DLD1 (cell line): ENCODE measurements around the gene MDN1.
"Not testable (repeated sequence)": the region's sequence is repeated elsewhere in the genome, so short reads cannot be mapped to it uniquely, and the experiment has no call there.

Experiments
- in situ Hi-C: cut with HindIII; loops from 2 replicates; pipeline ENCODE4 v1.10.0; 2017; ENCODE audit warnings: low sequenced_read_pairs

The MDN1 gene

DNA sequence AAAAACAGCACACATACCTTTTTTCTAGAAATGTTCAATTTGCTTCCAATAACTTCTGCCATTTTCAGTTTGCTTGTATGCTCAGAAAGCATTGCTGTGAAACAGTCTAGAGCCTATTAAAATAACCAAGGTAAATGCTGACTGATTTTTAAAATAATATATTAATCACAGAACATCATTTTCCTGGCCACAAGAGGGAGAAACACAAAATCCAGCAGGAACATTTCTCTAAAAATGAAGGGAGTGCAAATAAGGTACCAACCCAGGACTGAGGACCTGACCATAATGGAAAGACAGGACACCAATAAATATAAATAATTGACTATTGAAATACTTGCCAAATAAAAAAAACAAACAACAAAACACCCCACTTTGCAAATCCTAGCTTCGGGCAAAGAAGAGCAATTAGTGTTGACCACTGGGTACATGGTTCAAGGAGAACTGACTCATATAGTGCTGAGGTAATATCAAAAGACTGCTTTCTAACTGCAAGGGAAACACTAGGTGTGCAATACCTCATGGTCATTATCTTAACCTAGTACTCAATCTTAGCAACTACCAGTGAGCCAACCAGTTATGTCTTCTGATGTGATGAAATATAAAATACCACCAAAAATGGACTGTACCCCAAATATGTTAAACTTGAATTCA, 42.9 kb downstream of the MDN1 start:
- in situ Hi-C loops, result no loop called here

DNA sequence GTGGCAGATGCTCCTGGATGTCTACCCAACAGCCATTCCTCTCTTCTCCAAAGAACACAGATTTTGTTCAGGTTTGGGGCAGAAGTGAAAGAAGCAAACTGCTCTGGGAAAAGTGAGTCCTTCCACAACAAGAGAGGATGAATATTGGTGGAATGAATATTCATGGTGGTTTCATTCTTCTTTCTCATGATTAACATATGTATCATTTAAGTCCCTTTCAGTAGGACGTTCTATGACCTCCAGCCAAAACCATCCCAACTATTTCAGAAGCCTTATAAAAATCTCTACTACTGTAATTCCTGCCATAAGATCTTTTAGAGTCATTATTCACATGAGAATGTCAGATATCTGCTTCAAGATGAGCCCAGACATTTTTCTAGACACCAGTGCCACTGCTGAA, 44.4 kb downstream of the MDN1 start:
- in situ Hi-C loops, result no loop called here

DNA sequence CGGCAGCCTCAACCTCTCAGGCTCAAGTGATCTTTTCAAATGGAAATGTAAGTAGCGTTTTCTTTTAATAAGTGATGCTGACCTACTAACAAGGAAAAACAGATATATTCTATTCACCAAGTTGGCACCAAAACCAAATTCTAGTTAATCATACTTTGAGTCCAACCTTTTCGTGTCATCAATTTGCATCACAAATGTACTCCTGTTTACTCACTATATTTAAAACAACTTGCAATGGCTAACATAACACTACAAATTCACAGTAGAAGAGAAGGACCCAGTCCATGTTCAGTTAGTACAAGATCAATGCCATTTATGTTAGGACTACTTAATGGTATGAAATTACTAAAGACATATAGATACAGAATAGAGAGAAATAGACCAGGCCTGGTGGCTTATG, 50.0 kb downstream of the MDN1 start:
- in situ Hi-C loops, result no loop called here

DNA sequence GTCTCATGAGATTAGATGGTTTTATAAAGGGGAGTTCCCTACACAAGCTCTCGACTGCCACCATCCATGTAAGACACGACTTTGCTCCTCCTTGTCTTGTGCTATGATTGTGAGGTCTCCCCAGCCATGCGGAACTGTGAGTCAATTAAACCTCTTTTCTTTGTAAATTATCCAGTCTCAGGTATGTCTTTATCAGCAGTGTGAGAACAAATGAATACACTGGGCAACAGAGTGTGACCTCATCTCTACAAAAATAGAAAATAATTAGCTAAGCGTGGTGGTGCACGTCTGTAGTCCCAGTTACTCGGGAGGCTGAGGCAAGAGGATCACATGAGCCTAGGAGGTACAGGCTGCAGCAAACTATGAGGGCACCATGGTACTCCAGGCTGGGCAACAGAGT, 51.3 kb downstream of the MDN1 start:
- in situ Hi-C loops, result no loop called here

DNA sequence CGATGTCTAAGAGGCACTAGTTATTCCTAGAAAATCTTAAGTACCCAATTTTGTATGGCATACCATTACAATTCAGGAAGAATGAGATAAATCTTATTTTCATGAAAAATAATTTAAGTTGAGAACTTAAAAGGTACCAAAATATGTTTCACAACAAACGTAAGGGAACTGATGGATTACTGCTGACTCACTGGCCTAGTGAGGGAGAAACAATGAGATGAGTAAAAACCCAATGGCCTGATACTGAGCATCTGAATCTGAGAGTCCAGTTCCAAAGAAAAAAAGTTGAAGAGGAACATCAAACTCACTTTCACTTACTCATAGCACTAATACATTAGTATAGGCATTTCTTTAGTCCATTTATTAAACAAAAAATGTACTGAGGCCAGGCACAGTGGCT, 56.0 kb downstream of the MDN1 start:
- in situ Hi-C loops, result no loop called here

DNA sequence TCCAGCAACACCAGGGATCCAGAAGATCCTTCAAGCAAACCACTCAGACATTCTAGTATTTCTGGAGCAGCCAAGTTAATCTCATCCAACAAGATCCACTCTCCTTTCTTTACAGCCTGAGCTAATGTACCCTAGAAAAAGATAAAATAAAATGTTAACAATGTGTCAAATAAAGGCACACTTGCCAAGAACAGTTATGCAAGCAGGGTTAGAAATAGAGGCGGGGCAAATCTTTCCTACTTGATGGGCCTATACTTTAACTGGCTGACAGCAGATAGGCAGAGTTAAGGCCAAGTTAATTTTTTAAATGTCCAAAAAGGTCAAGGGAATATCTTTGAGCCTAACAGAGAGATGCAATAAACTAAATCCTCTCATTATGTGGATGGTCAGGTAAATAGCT, 60.8 kb downstream of the MDN1 start:
- in situ Hi-C loops, result no loop called here

DNA sequence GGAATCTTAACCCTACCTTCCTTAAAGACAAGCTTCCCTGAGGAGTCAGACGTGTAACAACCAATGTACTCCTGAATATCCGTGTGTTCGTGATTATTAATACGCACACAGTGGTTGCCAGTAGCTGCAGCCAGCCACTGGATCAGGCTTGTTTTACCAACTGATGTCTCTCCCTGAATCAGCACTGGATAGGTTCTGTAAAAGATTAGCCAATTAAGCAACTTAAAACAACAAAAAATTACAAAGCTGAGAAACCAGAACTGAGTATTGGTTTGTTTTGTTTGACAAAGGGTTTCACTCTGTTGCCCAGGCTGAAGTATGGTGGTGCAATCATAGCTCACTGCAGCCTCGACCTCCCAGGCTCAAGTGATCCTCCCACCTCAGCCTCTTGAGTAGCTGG, 69.3 kb downstream of the MDN1 start:
- in situ Hi-C loops, result no loop called here

DNA sequence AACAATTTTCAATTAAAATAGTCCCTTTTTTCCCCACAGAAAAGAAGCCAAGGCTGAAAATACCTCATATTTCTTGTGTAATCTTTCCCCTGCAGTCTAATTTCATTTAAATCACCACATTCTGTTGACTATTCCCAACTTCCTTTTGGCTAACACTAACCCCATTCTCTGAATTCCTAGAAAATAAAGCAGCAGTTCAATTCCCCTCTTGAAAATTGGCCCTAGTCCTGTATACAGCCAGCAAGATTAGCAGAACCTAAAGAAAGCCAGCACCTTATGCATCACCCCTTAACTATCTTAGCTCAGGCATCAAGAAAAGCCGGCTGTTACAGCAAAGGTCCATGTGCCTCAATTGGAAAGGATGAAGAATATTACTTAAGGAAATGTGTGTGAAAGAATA, 69.7 kb downstream of the MDN1 start:
- in situ Hi-C loops, result no loop called here

DNA sequence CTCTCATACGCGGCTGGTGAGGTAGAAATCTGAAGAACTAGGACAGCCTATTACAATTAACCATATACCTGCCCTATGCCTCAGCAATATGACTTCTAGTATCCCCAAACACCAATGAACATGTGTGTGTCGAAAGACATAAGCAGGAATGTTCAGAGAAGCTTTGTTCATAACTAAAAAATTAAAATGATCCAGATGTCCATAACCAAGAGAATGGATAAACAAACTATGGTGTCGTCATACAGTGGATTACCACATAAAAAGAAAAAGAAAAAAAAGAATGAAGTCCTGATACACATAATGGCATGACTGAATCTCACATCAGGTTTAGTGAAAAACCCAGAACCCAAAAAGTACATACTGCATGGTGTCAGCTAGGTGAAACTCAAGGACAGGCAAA, 73.9 kb downstream of the MDN1 start:
- in situ Hi-C loops, result no loop called here

DNA sequence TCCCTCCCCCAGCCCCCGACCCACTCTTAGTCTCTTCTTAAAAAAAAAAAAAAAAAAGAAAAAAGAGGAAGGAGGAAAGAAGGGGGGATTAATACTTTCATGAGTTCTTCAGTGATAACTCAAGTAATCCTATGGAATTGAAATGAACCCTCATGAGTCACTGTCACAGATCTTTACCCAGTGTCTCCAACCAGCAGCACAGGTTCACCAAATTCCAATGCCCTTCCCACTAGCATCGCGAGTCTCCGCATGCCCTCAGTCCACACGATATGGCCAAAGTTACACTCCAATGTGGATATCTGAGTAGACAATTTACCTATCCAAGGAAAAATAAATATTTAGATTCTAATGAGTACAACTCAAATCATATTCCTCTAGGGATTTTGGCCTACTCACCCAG, 74.5 kb downstream of the MDN1 start:
- in situ Hi-C loops, result no loop called here

DNA sequence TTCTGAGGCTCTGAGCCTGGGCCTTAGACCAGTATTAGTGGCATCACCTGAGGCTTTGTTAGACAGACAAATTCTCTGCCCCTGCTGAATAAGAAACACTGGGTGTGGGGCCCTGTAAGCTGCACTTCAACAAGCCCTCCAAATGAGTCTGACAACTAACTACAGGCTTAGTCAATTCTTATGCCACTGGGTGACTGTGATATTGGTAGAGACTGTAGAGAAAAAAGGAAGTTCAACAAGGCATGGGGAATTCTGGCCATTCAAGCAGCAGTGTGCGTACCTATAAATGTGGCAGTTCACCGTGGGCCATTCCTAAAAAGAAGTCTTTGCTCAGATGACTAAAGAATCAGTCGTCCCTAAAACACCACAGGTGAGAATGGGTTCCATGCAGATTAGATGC, 82.7 kb downstream of the MDN1 start:
- in situ Hi-C loops, result no loop called here

DNA sequence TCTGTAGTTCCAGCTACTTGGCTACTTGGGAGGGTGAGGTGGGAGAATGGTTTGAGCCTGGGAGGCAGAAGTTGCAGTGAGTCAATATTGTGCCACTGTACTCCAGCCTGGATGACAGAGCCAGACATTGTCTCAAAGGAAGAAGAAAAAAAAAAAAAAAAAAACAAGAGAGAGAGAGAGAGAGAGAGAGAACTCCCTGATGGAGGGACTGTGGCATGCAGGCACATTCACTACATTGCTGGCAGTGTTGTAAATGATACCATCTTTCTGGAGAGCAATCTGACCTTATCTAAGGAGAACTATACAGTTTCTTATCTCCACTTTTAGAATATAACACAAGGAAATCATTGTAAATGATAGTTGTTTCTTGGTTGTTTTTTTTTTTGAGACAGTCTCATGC, 85.1 kb downstream of the MDN1 start:
- in situ Hi-C loops, result no loop called here

DNA sequence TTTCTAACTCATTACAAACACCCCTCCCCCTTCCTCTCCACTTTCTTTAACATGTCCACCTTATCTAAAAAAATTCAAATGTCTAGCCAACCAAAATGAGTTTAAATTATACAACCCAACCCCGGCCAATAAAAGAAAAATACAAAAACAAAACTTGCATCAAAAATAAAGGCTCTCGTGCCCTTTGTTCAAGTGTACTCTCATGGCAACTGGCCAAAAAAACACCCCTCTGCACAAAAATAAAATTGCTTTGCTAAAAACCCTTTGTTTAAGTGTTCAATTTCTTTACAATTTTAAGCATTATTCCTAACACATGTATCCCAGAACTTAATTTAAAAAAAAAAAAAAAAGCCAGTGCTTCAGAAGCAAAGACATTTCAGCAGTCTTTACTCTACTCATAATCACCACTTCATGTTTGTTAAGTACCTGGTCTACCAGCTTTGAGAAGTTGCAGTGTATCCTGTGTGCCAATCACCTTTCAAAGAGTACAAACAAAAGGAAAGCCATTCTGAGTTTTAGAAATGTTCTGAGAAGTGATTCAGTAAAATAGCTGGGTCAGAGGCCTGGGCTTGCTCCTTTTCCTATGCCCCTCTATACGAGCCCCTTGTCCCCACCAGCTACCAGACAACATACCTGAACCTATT, 87.5 kb downstream of the MDN1 start:
- in situ Hi-C loops, result no loop called here

DNA sequence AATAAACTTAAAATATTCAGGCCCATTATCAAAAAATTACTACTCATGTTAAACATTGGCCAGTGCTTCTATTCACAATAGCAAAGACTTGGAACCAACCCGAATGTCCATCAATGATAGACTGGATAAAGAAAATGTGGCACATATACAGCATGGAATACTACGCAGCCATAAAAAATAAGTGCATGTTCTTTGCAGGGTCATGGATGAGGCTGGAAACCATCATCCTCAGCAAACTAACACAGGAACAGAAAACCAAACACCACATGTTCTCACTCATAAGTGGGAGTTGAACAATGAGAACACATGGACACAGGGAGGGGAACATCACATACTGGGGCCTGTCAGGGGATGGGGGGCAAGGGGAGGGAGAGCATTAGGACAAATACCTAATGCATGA, 88.3 kb downstream of the MDN1 start:
- in situ Hi-C loops, result not testable (repeated sequence)

DNA sequence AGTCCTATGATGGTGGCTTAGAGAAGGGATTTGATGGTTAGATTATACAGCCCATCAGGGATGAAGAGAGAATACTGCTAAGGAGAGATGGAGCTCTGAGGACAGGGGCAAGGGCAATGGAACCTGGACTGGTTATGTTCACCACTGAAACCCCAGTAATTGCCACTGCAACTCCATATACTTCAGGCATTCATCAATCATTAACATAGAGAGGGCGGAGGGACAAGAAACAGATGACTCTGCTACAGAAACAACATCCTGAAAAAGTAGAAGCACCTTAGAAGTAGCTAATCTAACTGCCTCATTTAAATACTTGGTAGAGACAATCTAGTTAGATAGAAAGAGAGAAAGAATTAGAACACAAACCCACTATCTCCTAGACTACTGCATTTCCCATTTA, 89.8 kb downstream of the MDN1 start:
- in situ Hi-C loops, result no loop called here

DNA sequence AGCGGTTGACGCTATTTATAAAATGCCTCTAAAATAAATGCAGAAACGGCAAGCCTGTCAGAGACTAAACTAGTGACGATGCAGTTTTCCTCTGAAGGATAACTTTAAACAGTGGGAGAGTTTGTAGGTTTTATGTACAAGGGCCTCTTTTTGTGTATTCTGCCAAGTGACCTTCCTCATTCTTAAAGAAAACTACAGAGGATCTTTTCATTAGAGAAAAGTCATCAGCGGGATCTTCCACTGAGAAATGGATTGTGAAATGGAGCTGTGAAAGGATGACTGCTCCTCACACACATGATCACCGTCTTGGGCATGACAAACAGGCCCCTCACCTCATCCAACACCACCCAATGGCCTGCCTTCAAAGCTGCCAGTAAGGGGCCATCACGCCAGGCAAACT, 92.1 kb downstream of the MDN1 start:
- in situ Hi-C loops, result no loop called here

DNA sequence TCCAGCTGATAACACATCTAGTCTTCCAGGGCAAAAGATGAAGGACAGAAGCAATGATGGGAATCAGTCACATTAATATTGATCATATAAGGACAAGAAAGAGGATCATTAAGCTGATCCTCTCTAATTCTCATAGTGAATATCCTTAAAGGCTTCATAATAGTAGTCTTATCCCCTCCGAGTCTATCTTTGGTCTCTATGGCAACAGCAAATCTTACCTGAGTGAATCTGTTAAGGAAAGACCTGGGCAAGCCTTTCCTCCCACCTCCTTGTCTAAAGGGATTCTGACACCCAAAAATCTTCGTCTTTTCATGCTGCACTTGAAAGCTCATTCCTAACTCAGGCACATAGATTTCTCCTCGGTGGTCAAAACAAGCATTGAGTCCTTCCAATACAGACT, 94.6 kb downstream of the MDN1 start:
- in situ Hi-C loops, result no loop called here

DNA sequence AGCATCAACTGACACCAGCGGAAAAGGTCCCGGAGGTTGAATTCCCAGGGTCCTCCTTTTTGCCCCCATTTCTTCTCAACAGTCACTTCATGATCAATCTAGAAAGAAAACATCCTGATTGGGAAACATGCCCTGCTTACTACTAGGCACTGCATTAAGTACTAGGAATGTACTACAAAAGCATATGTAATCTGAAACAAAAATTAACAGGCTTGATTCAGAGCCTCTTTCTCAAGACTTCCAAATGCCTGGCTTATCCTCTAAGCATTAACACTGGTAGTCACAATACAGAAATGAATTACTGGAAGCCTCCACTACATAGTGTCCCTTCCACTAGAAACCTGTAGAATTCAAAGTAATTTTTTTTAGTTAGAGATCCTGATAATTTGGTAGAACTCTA, 96.5 kb downstream of the MDN1 start:
- in situ Hi-C loops, result no loop called here

DNA sequence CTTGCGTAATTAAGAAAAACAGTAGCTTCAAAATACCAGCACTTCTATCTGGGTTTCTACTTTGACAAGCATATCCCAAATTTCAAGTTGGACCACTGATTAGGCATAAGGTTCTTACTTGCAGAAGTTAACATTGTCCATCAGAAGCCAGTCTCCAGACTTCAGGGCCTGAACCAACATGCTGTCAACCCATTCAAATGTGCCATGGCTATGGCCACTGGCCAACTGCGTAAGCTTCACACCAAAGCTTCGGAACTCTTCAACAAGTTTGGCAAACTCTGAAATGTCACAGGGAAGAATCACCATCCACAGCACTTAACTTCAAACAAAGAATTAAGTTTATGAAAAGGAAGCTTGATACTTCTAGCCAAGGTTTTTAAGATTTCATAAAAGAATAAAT, 103.1 kb downstream of the MDN1 start:
- in situ Hi-C loops, result no loop called here

DNA sequence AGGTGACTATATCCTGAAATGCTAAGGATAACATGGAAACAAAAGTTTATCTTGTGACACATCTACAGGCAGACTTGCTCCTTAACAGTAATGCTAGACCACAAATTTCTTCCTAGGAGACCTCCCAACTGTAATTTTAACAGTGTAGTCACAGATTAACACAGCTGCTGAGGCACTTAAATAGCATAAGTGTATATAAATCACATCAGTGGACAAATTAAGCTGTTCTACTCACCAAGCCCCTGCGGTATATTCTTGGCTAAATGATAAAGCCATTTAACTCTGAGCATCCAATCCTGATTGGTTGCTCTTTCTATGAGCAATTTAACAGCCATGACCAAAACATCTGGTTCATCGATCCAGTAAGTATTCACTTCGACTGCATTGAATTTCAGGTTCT, 107.8 kb downstream of the MDN1 start:
- in situ Hi-C loops, result no loop called here

DNA sequence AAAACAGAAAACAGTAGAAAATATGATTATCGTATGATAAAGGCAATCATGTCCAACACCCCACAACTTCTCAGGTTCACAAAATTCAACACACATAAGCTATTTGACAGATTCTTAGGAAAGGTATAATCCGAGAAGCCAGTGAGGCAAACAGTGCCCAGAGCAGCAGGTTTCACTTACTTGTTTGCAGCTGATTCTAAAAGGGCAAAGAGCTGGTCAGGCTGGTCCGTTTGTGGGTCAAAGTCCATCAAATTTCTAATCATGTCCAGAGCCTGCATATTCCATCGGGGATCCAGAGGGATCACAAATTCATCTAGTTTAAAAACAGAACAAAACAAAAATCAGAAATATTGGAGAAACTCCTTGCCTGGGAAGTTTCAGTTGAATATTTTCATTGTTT, 111.3 kb downstream of the MDN1 start:
- in situ Hi-C loops, result no loop called here

DNA sequence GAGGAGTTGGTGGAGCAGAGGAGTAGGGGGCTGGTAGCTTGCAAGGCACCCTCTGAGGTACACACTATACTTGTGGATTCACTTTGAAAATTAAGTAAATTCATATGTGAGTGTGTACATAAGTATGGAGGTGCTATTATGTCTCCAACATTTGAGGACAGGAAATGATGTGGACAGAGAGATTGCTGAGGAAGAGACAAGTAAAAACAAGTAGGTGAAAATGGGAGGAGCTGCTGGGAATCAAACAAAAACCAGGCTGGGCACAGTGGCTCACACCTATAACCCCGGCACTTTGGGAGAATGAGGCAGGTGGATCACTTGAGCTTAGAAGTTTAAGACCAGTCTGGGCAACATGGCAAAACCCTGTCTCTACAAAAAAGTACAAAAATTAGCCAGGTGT, 111.8 kb downstream of the MDN1 start:
- in situ Hi-C loops, result no loop called here

DNA sequence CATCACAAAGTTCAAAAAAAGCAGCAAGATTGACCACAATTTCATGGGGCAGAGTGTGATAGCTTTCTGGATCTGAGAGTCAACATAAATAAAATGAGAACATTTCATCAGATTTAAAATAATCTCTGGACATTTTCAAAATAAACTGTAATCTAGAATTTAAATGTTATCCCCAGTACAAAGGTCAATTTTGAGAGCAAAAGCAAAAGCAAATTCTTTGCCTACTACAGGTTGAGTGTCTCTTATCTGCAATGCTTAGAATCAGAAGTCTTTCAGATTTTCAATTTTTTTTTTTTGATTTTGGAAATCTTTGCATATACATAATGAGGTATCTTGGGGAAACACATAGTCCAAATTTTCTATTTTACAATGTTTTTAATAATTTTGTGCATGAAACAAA, 113.5 kb downstream of the MDN1 start:
- in situ Hi-C loops, result no loop called here
